ENCODE data around the gene RAB1A. TPM values are rescaled to one million over a fixed set of nuclear protein-coding genes. Genes with fewer than 3 reads are reported as not detected.
A peak's percentile ranks its signal among the peaks of the same experiment; 100 is the strongest.

Gene RAB1A
- total and polyA plus RNA-seq, 9 donors, result 57.5 to 125 (median 104) TPM

- Histone ChIP-seq H3K36me3 (no peaks in the 10 kb centered on the region), H3K27me3 (no peaks in the 10 kb centered on the region), H3K4me1 (ENCODE audit: insufficient read depth) (peaks cover 1% of the 10 kb centered on the region), H3K9me3 (no peaks in the 10 kb centered on the region), H3K27ac (peak overlapping the region in 1 of 2 donors; percentile 4), H3K4me3 (no peak overlapping the region)
- intact Hi-C loops (cut with DNase I), result loop anchor here in 2 of 4 donors (10.0 kb wide), 2 partner anchors 54 to 114 kb away; no protein-coding TSS in a partner anchor
- WGBS, 3 donors, result 45 to 57% (median 51%) methylated on average over 8 of the region's 8 CpGs
- no peak for DNase-seq
- TF ChIP-seq CTCF (IDR thresholded peaks at IDR 0.05), result peak in 1 of 3 donors; percentile 12
- TF ChIP-seq EP300 (IDR thresholded peaks at IDR 0.05), result no peak
Observed at GRCh38 chr2:65070172-65070830, 59.6 kb downstream of the RAB1A start.

- Histone ChIP-seq H3K9me3 (no peaks in the 10 kb centered on the region), H3K4me3 (no peak overlapping the region), H3K27ac (peak overlapping the region in 1 of 2 donors; percentile 2), H3K4me1 (ENCODE audit: insufficient read depth) (peaks cover 1% of the 10 kb centered on the region), H3K36me3 (no peaks in the 10 kb centered on the region), H3K27me3 (no peaks in the 10 kb centered on the region)
- 82 to 89% (median 83%) methylated on average over 6 of the region's 6 CpGs for WGBS, 3 donors
- intact Hi-C loops (cut with DNase I), result loop anchor here in 2 of 4 donors (5.0 to 10.0 kb wide), 2 partner anchors 115 to 118 kb away; no protein-coding TSS in a partner anchor
- TF ChIP-seq EP300 (IDR thresholded peaks at IDR 0.05), result no peak
- TF ChIP-seq CTCF (IDR thresholded peaks at IDR 0.05), result no peak
- TF ChIP-seq POLR2A (IDR thresholded peaks at IDR 0.05), result no peak
- no peak for DNase-seq
Observed at GRCh38 chr2:65069439-65069824, 60.5 kb downstream of the RAB1A start.

- Histone ChIP-seq H3K36me3 (no peaks in the 10 kb centered on the region), H3K27ac (no peak overlapping the region), H3K4me1 (ENCODE audit: insufficient read depth) (peaks cover 3% of the 10 kb centered on the region), H3K27me3 (no peaks in the 10 kb centered on the region), H3K4me3 (no peak overlapping the region), H3K9me3 (no peaks in the 10 kb centered on the region)
- 80 to 85% (median 83%) methylated on average over 14 of the region's 14 CpGs for WGBS, 3 donors
- DNase-seq, result no peak
- intact Hi-C loops (cut with DNase I), result loop anchor here in 2 of 4 donors (5.0 to 10.0 kb wide), 2 partner anchors 117 to 119 kb away; no protein-coding TSS in a partner anchor
- TF ChIP-seq CTCF (IDR thresholded peaks at IDR 0.05), result no peak
- TF ChIP-seq EP300 (IDR thresholded peaks at IDR 0.05), result no peak
- no peak for TF ChIP-seq POLR2A (IDR thresholded peaks at IDR 0.05)
Observed at GRCh38 chr2:65067806-65068553, 61.9 kb downstream of the RAB1A start.

- peak; percentile 53 to 65 (median 58) for DNase-seq
- no peaks in the 10 kb centered on the region for H3K9me3 ChIP-seq
- H3K36me3 ChIP-seq, result no peaks in the 10 kb centered on the region
- no peak for TF ChIP-seq EP300 (IDR thresholded peaks at IDR 0.05)
- TF ChIP-seq CTCF (IDR thresholded peaks at IDR 0.05), result peak; percentile 35 to 86 (median 62)
- peak overlapping the region in 1 of 2 donors; percentile 52 for H3K27ac ChIP-seq
- H3K4me1 ChIP-seq (ENCODE audit: insufficient read depth), result peaks cover 8% of the 10 kb centered on the region
- intact Hi-C loops (cut with DNase I), result loop anchor here in 3 of 4 donors (2.0 to 10.0 kb wide), 3 partner anchors 64 to 122 kb away; no protein-coding TSS in a partner anchor
- H3K27me3 ChIP-seq, result no peaks in the 10 kb centered on the region
- H3K4me3 ChIP-seq, result no peak overlapping the region
- 20 to 27% (median 26%) methylated on average over 14 of the region's 14 CpGs for WGBS, 3 donors
Observed at GRCh38 chr2:65064728-65065552, 65.0 kb downstream of the RAB1A start.
